ENCODE measurements around the gene EDEM1.

The EDEM1 gene

GRCh38 chr3:5187156-5187919, at the start of gene EDEM1:
Gene EDEM1, plus strand, starts transcription at chr3:5187707. Its CDS starts 99 bp downstream, at chr3:5187806.
- Histone ChIP-seq H4K20me1 (ENCODE audit: insufficient read depth) (no peaks in the 10 kb centered on the region), H2AFZ (ENCODE audit: low read depth) (peak within 1 kb of the TSS; percentile 57), H3K9ac (peak within 1 kb of the TSS; percentile 86), H3K36me3 (ENCODE audit: insufficient read depth) (no peaks in the 10 kb centered on the region), H3K27me3 (ENCODE audit: insufficient read depth, low read depth) (no peaks in the 10 kb centered on the region), H3K4me2 (peak within 1 kb of the TSS; percentile 54), H3K4me3 (IDR thresholded peaks at IDR 0.05; ENCODE audit: insufficient read depth, low read depth, low read length) (peak within 1 kb of the TSS; percentile 62), H3K79me2 (ENCODE audit: insufficient read depth, low read depth) (peaks cover 36% of the 10 kb centered on the region), H3K27ac (peak within 1 kb of the TSS; percentile 85), H3K4me1 (ENCODE audit: low read depth, poor library complexity, severe bottlenecking) (peaks cover 8% of the 10 kb centered on the region)
- TF ChIP-seq CTCF (conservative IDR thresholded peaks at IDR 0.05; ENCODE audit: low read depth, low read length): no peak

- Histone ChIP-seq H3K4me3 (IDR thresholded peaks at IDR 0.05; ENCODE audit: insufficient read depth, low read depth, low read length) (no peak overlapping the region), H3K27ac (no peak overlapping the region), H4K20me1 (ENCODE audit: insufficient read depth) (no peaks in the 10 kb centered on the region), H3K79me2 (ENCODE audit: insufficient read depth, low read depth) (peaks cover 37% of the 10 kb centered on the region; the same call in 1 of the 2 replicates), H3K36me3 (ENCODE audit: insufficient read depth) (no peaks in the 10 kb centered on the region), H2AFZ (ENCODE audit: low read depth) (no peak overlapping the region), H3K4me1 (ENCODE audit: low read depth, poor library complexity, severe bottlenecking) (no peaks in the 10 kb centered on the region), H3K4me2 (no peak overlapping the region), H3K27me3 (ENCODE audit: insufficient read depth, low read depth) (no peaks in the 10 kb centered on the region), H3K9ac (no peak overlapping the region)
- no peak for TF ChIP-seq CTCF (conservative IDR thresholded peaks at IDR 0.05; ENCODE audit: low read depth, low read length)
Measured at GRCh38 chr3:5138214-5138981, 49.1 kb upstream of the EDEM1 start.

- Histone ChIP-seq H3K27ac (no peak overlapping the region), H3K36me3 (ENCODE audit: insufficient read depth) (no peaks in the 10 kb centered on the region), H3K4me2 (no peak overlapping the region), H3K4me1 (ENCODE audit: low read depth, poor library complexity, severe bottlenecking) (no peaks in the 10 kb centered on the region), H3K4me3 (IDR thresholded peaks at IDR 0.05; ENCODE audit: insufficient read depth, low read depth, low read length) (no peak overlapping the region), H3K79me2 (ENCODE audit: insufficient read depth, low read depth) (peaks cover 23% of the 10 kb centered on the region; the same call in 1 of the 2 replicates), H4K20me1 (ENCODE audit: insufficient read depth) (no peaks in the 10 kb centered on the region), H3K9ac (no peak overlapping the region), H3K27me3 (ENCODE audit: insufficient read depth, low read depth) (no peaks in the 10 kb centered on the region), H2AFZ (ENCODE audit: low read depth) (no peak overlapping the region)
- TF ChIP-seq CTCF (conservative IDR thresholded peaks at IDR 0.05; ENCODE audit: low read depth, low read length): no peak
Measured at GRCh38 chr3:5140230-5140621, 47.3 kb upstream of the EDEM1 start.

- no peak overlapping the region for H2AFZ ChIP-seq (ENCODE audit: low read depth)
- H3K79me2 ChIP-seq (ENCODE audit: insufficient read depth, low read depth): peaks cover 23% of the 10 kb centered on the region; the same call in 1 of the 2 replicates
- H3K36me3 ChIP-seq (ENCODE audit: insufficient read depth): no peaks in the 10 kb centered on the region
- H4K20me1 ChIP-seq (ENCODE audit: insufficient read depth): no peaks in the 10 kb centered on the region
- H3K4me3 ChIP-seq (IDR thresholded peaks at IDR 0.05; ENCODE audit: insufficient read depth, low read depth, low read length): no peak overlapping the region
- H3K4me2 ChIP-seq: no peak overlapping the region
- no peaks in the 10 kb centered on the region for H3K27me3 ChIP-seq (ENCODE audit: insufficient read depth, low read depth)
- no peak for TF ChIP-seq CTCF (conservative IDR thresholded peaks at IDR 0.05; ENCODE audit: low read depth, low read length)
- H3K27ac ChIP-seq: no peak overlapping the region
- no peaks in the 10 kb centered on the region for H3K4me1 ChIP-seq (ENCODE audit: low read depth, poor library complexity, severe bottlenecking)
- no peak overlapping the region for H3K9ac ChIP-seq
Measured at GRCh38 chr3:5140839-5141238, 46.7 kb upstream of the EDEM1 start.

Data from KMS-11 (cell line).